ENCODE results near the gene RNF227. TPM values are rescaled to one million over a fixed set of nuclear protein-coding genes. Genes with fewer than 3 reads are reported as not detected.
A peak's percentile ranks its signal among the peaks of the same experiment; 100 is the strongest.
"Not testable (repeated sequence)": the region's sequence is repeated elsewhere in the genome, so short reads cannot be mapped to it uniquely, and the experiment has no call there.

The RNF227 gene
- total RNA-seq, 8 experiments from 2014 or later, result 2.6 to 5.2 (median 4.2) TPM

GRCh38 chr17:7882629-7883028 is 33.5 kb downstream of the RNF227 start:
- Histone ChIP-seq H3K4me3 (no peak overlapping the region), H3K27ac (no peak overlapping the region), H3K4me1 (replicated peaks in 1 of 2) (peaks cover 5 to 33% of the 10 kb centered on the region in 2 donors)
- in situ Hi-C loops (cut with MboI; ENCODE audit: low pct_unique_long_range_greater_than_20kb in 2 of 9, low sequenced_read_pairs in 9 of 9, unreplicated experiment in 9 of 9), result no loop called here
- 43 to 100% (median 84%) methylated on average over 1 to 2 of the region's 3 CpGs; no CpG with 5 or more reads in 1 of the 10 experiments for WGBS, 10 experiments
- ATAC-seq (replicated peaks in 6 of 8), result no peak

DNA sequence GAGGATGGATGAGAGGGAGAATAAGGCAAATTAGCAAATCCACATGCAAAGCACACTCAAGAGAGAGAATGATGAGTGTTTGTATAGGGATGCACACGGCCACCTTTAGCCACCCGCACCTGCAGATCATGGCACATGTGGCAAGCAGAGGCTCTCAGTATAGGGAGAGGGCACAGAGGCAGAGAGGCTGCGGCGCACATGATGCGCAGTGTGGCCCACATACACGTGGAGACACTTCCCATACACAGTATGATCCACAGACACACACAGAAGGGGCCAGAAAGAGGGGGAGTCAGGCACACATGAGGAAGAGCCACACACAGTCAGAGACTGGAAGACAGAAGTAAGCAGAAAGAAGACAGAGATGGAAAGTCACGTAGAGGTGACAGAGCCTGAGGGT is 34.0 kb downstream of the RNF227 start:
- Histone ChIP-seq H3K4me1 (replicated peaks in 1 of 2) (peaks cover 5 to 33% of the 10 kb centered on the region in 2 donors), H3K27ac (no peak overlapping the region), H3K4me3 (no peak overlapping the region)
- no peak for ATAC-seq (replicated peaks in 6 of 8)
- in situ Hi-C loops (cut with MboI; ENCODE audit: low pct_unique_long_range_greater_than_20kb in 2 of 9, low sequenced_read_pairs in 9 of 9, unreplicated experiment in 9 of 9), result no loop called here
- WGBS, 10 experiments, result 65 to 100% (median 80%) methylated on average over 1 to 7 of the region's 7 CpGs; no CpG with 5 or more reads in 1 of the 10 experiments

GRCh38 chr17:7881276-7882054 is 34.6 kb downstream of the RNF227 start:
- H3K4me3 ChIP-seq, result no peak overlapping the region
- ATAC-seq (replicated peaks in 6 of 8), result no peak
- peaks cover 5 to 33% of the 10 kb centered on the region in 2 donors for H3K4me1 ChIP-seq (replicated peaks in 1 of 2)
- no peak overlapping the region for H3K27ac ChIP-seq
- 50 to 80% (median 69%) methylated on average over 3 to 7 of the region's 7 CpGs for WGBS, 10 experiments
- in situ Hi-C loops (cut with MboI; ENCODE audit: low pct_unique_long_range_greater_than_20kb in 2 of 9, low sequenced_read_pairs in 9 of 9, unreplicated experiment in 9 of 9), result no loop called here

- no peak for ATAC-seq (replicated peaks in 6 of 8)
- Histone ChIP-seq H3K27ac (no peak overlapping the region), H3K4me1 (replicated peaks in 1 of 2) (peaks cover 5 to 33% of the 10 kb centered on the region in 2 donors), H3K4me3 (no peak overlapping the region)
- in situ Hi-C loops (cut with MboI; ENCODE audit: low pct_unique_long_range_greater_than_20kb in 2 of 9, low sequenced_read_pairs in 9 of 9, unreplicated experiment in 9 of 9), result no loop called here
- 0 to 100% (median 80%) methylated on average over 1 to 3 of the region's 3 CpGs; no CpG with 5 or more reads in 1 of the 10 experiments for WGBS, 10 experiments
Measured at GRCh38 chr17:7880076-7880868, 35.8 kb downstream of the RNF227 start.

DNA sequence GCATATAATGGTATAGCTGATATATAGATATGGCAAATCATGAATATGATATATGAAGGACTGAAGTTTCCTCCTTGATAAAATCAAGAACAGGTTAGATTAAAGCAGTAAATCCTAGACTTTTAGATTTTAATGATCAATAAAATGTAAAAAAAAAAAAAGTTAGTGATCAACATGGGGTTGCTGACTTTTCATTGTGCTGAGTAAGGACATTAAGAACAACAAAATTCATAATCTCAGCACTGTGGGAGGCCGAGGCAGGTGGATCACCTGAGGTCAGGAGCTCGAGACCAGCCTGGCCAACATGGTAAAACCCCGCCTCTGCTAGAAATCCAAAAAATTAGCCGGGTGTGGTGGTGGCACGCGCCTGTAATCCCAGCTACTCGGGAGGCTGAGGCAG is 37.9 kb downstream of the RNF227 start:
- in situ Hi-C loops (cut with MboI; ENCODE audit: low pct_unique_long_range_greater_than_20kb in 2 of 9, low sequenced_read_pairs in 9 of 9, unreplicated experiment in 9 of 9), result no loop called here
- ATAC-seq (replicated peaks in 6 of 8), result no peak

DNA sequence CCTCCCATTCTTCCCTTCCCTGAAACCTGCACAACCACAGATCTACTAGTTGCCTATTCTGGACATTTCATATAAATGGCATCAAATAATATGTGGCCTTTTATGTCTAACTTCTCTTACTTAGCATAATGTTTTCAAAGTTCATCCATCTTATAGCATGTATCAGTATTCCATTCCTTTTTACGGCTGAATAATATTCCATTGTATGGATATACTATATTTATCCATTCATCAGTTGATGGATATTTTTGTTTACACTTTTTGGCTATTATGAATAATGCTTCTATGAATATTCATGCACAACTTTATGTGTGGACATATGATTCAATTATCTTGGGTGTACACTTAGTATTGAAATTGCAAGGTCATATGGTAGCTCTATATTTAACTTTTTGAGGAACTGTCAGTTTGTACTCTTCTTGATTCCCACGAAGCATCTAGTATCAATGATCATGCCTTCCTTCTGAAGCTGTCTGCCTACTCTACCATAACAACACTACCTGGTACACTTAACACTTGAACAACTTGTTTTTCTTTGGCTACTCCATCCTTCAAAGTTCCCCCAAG is 40.2 kb downstream of the RNF227 start:
- Histone ChIP-seq H3K27ac (no peak overlapping the region), H3K4me3 (no peak overlapping the region), H3K4me1 (replicated peaks in 1 of 2) (peaks cover 0 to 13% of the 10 kb centered on the region in 2 donors)
- 51 to 100% (median 90%) methylated on average over 1 to 2 of the region's 2 CpGs; no CpG with 5 or more reads in 1 of the 10 experiments for WGBS, 10 experiments
- in situ Hi-C loops (cut with MboI; ENCODE audit: low pct_unique_long_range_greater_than_20kb in 2 of 9, low sequenced_read_pairs in 9 of 9, unreplicated experiment in 9 of 9), result no loop called here
- peak in 3 of 8 experiments; percentile 51 to 68 (median 68) for ATAC-seq (replicated peaks in 6 of 8)

More for the DNA sequence above, 37.9 kb downstream of the RNF227 start:
- H3K4me3 ChIP-seq, result no peak overlapping the region
- 80 to 100% (median 97%) methylated on average over 1 to 7 of the region's 7 CpGs; no CpG with 5 or more reads in 3 of the 10 experiments for WGBS, 10 experiments
- H3K4me1 ChIP-seq (replicated peaks in 1 of 2), result peaks cover 5 to 27% of the 10 kb centered on the region in 2 donors
- no peak overlapping the region for H3K27ac ChIP-seq

- WGBS, 10 experiments, result 59 to 86% (median 76%) methylated on average over 1 to 4 of the region's 4 CpGs; no CpG with 5 or more reads in 1 of the 10 experiments
- in situ Hi-C loops (cut with MboI; ENCODE audit: low pct_unique_long_range_greater_than_20kb in 2 of 9, low sequenced_read_pairs in 9 of 9, unreplicated experiment in 9 of 9), result no loop called here
Measured at GRCh38 chr17:7873051-7873450, 43.0 kb downstream of the RNF227 start.

GRCh38 chr17:7867881-7868329 is 48.2 kb downstream of the RNF227 start:
- Histone ChIP-seq H3K27ac (no peak overlapping the region), H3K4me1 (replicated peaks in 1 of 2) (peaks cover 0 to 3% of the 10 kb centered on the region in 2 donors), H3K4me3 (no peak overlapping the region)
- ATAC-seq (replicated peaks in 6 of 8), result peak in 2 of 8 experiments; percentile 18 to 24
- 70 to 100% (median 93%) methylated on average over 1 to 4 of the region's 5 CpGs for WGBS, 10 experiments
- in situ Hi-C loops (cut with MboI; ENCODE audit: low pct_unique_long_range_greater_than_20kb in 2 of 9, low sequenced_read_pairs in 9 of 9, unreplicated experiment in 9 of 9), result no loop called here

More at GRCh38 chr17:7873051-7873450, 43.0 kb downstream of the RNF227 start:
- no peak overlapping the region for H3K4me3 ChIP-seq
- no peak overlapping the region for H3K27ac ChIP-seq
- H3K4me1 ChIP-seq (replicated peaks in 1 of 2), result no peaks in the 10 kb centered on the region
- no peak for ATAC-seq (replicated peaks in 6 of 8)

GRCh38 chr17:7864995-7865650 is 51.0 kb downstream of the RNF227 start:
- no peak overlapping the region for H3K27ac ChIP-seq
- in situ Hi-C loops (cut with MboI; ENCODE audit: low pct_unique_long_range_greater_than_20kb in 2 of 9, low sequenced_read_pairs in 9 of 9, unreplicated experiment in 9 of 9), result no loop called here
- peaks cover 0 to 4% of the 10 kb centered on the region in 2 donors for H3K4me1 ChIP-seq (replicated peaks in 1 of 2)
- H3K4me3 ChIP-seq, result no peak overlapping the region
- WGBS, 10 experiments, result 83 to 100% (median 91%) methylated on average over 1 to 4 of the region's 5 CpGs; no CpG with 5 or more reads in 2 of the 10 experiments
- ATAC-seq (replicated peaks in 6 of 8), result no peak

DNA sequence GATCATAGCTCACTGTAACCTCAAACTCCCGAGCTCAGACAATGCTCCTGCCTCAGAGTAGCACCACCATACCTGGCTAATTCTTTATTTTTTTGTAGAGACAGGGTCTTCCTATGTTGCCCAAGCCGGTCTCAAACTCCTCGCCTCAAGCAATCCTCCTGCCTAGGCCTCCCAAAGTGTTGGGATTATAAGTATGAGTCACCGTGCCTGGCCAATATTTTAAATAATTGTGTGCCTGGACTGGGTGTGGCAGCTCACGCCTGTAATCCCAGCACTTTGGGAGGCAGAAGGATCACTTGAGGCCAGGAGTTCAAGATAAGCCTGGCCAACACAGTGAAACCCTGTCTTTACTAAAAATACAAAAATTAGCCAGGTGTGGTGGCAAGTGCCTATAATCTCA is 51.7 kb downstream of the RNF227 start:
- peak in 2 of 8 experiments; percentile 46 to 50 for ATAC-seq (replicated peaks in 6 of 8)
- in situ Hi-C loops (cut with MboI; ENCODE audit: low pct_unique_long_range_greater_than_20kb in 2 of 9, low sequenced_read_pairs in 9 of 9, unreplicated experiment in 9 of 9); H3K27ac ChIP-seq; H3K4me3 ChIP-seq; H3K4me1 ChIP-seq (replicated peaks in 1 of 2): not testable (repeated sequence)
- 0 to 100% (median 84%) methylated on average over 1 to 4 of the region's 5 CpGs; no CpG with 5 or more reads in 2 of the 10 experiments for WGBS, 10 experiments
